HG03460 (cell line): ENCODE data around the gene CDK14.

ENCODE experiments used
- ATAC-seq: cut with Tn5 transposase; IDR thresholded peaks from one replicate; pipeline ENCODE4 v1.9.1; 2021; ENCODE audit not compliant: unreplicated experiment

CDK14 gene

DNA sequence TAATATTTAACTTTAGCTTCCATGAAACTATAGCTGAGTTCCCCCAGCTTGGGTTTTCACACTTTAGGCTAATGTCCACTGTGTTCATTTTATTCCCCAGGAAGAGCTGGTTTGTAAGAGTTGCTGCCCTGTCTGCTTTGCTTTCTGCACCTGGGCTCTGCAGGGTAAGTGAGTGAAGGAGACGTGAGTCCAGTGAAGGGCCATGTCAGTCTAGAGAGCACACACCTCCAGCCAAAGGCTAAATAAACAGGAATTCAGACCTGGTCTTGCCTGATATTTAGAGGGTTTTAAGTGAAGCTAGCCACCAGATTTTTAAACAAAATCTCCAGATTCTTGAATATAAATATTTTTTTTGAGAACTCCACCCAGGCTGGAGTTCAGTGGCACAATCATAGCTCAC is 643.7 kb downstream of the CDK14 start:
- ATAC-seq = no peak

DNA sequence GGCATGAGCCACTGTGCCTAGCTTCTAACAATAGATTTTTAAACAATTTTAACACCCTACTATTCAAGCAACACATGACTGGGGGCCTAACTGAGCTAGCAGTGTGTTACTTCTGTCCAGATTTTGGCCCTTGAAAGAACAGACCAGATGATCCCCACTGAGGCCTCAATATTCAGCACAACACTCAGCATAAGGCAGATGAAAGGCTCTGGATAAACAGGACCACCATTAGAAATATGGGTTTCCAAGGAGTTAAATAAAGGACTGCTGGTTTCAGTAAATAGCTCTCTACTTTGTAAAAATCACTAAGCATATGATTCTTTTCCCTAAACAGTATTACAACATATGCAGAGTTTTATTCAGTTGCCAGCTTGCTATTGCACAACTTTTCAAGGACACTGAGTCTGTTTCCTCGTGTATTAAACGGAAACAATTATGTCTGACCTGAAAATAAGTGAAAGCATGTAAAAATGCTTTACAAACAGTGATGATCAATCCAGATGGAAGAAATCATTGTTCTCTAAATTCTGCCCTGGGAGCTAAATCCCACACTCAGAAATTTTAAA is 644.3 kb downstream of the CDK14 start:
- no peak for ATAC-seq

DNA sequence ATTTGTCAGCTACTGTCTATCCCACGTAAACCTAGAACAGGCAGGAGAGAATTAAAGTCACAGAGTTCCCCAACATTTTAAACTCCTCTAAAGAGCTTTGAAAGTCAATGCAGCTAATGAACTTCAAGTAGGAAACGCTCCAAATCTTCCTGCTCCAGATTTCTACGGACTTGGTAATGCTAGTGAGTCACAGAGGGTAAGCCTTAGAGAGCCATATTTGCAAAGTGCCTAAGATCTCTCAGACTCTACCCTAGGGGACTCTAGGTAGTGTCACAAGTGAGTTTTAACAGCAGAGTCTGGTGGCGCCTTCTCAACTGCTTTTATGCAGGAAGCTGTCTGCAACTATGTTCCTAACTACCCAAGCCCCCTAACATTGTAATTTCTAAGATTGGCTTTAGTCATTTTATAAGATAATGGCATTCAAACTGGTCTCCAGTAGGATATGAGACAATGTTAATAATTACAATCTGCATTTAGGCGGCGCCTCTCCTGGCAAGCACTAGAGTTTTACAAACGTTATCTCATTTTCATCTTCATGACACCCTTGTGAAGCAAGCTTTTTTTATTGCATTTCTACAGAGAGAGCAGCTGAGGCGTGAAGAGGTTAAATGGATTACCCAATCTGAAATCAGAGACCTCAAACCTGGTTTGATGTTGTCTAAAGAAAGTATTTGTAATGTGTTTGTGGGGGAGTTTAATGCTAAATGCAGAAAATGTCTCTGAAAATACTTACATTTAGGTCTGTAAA is 646.1 kb downstream of the CDK14 start:
- ATAC-seq = no peak

DNA sequence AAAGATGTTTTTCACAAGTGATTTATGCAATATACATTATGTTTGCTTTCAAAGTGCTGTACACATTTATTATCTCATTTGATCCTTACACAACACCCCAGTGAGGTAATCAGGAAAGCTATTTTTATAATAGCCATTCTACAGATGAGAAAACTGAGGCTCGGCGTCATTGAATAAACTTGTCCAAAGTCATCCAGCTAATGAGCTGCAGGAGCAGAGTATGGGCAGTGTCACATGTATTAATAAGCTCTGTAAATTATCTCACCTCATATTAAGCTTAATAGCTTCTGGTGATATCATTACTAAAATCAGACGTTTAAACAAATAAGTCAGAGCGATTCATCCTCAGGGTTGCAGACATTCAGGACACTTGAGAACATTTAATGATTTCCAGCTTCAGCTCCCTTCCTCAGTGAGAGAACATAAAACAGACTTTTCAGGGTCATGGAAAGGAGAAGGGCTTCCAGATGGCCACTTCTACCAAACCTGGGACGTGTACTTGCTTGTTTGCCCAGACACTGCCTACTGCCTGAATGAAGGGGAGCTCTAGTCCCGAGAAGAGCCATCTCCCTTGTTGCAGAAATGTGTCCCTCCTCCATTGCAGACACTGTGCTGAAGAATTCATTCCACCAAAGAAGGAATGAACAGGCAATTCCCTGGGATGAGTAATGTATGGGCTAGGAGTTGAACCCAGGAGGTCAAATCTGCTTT is 647.6 kb downstream of the CDK14 start:
- ATAC-seq = no peak

DNA sequence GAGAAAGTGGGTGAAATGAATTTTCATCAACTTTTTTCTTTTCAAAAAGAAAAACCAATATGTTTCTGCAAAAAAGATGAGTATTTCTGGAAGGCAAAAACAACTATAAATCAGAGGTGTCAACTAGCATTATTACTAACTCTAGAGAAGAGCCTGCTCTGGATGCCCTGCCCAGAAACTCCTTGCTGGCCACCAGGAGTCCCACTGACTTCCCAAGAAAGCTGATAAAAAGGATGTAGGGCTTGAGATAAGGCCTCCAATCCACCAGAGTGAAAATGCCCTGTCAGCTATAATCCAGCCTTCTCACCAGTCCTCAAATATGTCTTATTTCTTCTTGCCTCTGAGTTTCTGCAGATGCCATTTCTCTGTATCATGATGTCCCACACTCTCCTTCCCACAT is 651.4 kb downstream of the CDK14 start:
- no peak for ATAC-seq

GRCh38 chr7:91248996-91249395 is 652.9 kb downstream of the CDK14 start:
- no peak for ATAC-seq

GRCh38 chr7:91249506-91250233 is 653.5 kb downstream of the CDK14 start:
- ATAC-seq = no peak

- ATAC-seq = no peak
Measured at GRCh38 chr7:91250706-91251105, 654.6 kb downstream of the CDK14 start.

DNA sequence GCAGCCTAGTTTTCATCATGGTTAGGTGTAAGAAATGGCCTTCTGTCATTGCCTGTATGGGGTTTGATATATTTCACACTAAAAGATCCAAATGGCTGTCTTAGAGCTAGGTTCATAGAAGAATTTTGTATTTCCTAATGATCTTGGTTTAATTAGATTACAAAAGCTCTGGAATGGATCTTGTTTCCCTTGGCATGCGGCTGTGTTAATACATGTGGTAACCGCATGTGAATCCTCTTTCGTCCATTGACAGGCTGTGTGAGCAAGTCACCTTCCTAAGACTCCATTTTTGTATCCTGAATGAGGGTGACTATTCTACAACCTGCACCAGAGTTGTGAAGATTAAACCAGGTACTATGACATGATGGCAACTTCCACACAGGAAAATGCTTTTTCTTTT is 655.8 kb downstream of the CDK14 start:
- no peak for ATAC-seq
